HG03571 (cell line): Measurements from ENCODE around the gene IRF6.

Experiments used
- ATAC-seq: cut with Tn5 transposase; IDR thresholded peaks from one replicate; pipeline ENCODE4 v1.9.1; 2021; ENCODE audit not compliant: unreplicated experiment

Gene IRF6

GRCh38 chr1:209790286-209791193, 15.4 kb downstream of the IRF6 start:
- no peak for ATAC-seq

DNA sequence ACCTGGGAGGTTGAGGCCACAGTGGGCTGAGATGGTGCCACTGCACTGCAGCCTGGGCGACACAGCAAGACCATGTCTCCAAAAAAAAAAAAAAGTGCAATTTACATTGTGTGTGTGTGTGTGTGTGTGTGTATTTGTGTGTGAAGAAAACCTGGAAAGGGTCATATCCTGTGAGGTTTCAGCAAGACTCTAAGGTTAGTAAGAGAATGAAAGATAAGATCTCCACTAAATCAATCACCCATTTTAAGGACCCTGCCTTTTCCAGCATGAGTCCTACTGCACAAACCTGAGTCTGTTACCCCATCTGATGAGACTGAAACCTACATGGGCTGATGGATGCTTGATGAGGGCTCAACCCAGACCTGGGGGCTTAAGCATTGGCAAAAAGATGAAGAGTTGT, 16.7 kb downstream of the IRF6 start:
- ATAC-seq, result no peak

- ATAC-seq, result no peak
Observed at GRCh38 chr1:209787551-209787950, 18.4 kb downstream of the IRF6 start.

GRCh38 chr1:209786146-209786545, 19.8 kb downstream of the IRF6 start:
- no peak for ATAC-seq

GRCh38 chr1:209785592-209785991, 20.4 kb downstream of the IRF6 start:
- no peak for ATAC-seq

- peak; percentile 98 for ATAC-seq
Observed at GRCh38 chr1:209784265-209785169, 21.4 kb downstream of the IRF6 start, which contains the start of gene C1orf74. TSS of gene C1orf74 (minus strand) at chr1:209784559. CDS start at chr1:209783634, 925 bp downstream.

DNA sequence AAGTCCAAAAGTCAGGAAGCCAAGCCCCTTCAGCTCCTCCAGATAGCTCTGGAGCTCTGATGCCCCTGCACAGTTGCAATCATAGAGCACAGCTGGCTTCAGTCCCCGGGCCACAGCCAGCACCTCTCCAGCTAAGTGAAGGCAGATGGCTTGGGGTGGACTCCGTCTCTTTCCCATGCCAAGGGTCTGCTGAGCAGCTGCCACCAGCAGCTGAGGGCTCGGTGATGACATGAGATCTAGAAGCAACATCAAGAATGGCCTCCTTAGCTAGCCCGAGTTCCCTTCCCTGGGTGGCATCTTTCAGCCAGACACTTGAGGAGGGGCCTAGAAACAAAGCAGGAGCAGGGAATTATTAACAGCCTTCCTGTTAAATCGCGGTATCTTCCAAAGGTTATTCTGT, 22.6 kb downstream of the IRF6 start:
- no peak for ATAC-seq

GRCh38 chr1:209780268-209780667, 25.7 kb downstream of the IRF6 start:
- ATAC-seq, result no peak

- ATAC-seq, result no peak
Observed at GRCh38 chr1:209778102-209778501, 27.8 kb downstream of the IRF6 start.

DNA sequence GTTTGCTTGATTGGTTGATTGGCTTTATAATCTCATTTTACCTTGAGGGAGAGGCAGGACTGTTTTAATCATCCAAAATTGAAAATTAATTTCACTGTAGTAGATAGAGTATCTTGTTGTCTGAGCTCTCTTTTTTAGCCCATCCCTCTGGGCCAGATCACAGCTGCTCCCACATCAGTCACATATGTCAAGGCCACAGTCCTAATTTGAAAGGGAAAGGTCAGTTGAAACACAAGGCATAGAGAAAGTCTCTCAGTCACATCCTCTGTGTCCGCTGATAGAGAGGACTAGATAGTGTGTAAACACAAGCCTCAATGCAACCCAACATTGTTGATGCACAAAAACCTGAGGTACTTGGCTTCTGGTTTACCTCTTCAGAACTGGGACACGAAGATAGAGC, 28.4 kb downstream of the IRF6 start:
- no peak for ATAC-seq

DNA sequence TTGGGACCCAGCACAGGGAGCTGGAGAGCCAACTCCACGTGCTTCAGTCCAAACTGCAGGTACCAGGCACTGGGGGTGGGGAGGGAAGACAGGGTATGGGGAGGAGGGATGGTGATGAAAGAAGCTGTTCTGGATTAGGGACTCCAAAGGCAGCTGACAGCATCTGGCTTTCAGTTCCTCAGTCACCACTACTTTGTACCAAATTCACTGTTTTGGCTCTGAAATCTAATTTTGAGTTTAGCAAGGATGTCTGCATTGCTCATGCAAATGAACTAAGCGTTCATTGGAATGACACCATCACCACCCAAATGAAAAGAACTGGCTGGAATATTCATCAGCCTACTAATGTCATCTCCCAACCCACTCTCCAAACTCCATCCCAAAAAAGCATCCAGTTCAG, 30.3 kb downstream of the IRF6 start:
- no peak for ATAC-seq

GRCh38 chr1:209774592-209774991, 31.4 kb downstream of the IRF6 start:
- peak; percentile 63 for ATAC-seq

DNA sequence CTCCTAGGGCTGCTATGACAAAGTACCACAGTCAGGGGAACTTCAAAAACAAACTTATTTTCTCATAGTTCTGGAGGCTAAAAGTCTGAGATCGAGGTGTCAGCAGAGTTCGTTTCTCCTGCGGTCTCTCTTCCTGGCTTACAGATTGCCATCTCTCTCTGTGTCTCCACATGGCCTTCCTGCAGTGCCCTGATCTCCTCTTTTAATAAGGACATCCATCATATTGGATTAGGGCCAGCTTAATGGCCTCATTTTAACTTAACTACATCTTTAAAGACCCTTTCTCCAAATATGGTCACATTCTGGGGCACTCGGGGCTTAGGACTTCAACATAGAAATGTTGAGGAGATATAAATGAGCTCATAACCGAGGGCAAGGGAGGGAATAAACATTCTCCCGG, 33.8 kb downstream of the IRF6 start:
- no peak for ATAC-seq

DNA sequence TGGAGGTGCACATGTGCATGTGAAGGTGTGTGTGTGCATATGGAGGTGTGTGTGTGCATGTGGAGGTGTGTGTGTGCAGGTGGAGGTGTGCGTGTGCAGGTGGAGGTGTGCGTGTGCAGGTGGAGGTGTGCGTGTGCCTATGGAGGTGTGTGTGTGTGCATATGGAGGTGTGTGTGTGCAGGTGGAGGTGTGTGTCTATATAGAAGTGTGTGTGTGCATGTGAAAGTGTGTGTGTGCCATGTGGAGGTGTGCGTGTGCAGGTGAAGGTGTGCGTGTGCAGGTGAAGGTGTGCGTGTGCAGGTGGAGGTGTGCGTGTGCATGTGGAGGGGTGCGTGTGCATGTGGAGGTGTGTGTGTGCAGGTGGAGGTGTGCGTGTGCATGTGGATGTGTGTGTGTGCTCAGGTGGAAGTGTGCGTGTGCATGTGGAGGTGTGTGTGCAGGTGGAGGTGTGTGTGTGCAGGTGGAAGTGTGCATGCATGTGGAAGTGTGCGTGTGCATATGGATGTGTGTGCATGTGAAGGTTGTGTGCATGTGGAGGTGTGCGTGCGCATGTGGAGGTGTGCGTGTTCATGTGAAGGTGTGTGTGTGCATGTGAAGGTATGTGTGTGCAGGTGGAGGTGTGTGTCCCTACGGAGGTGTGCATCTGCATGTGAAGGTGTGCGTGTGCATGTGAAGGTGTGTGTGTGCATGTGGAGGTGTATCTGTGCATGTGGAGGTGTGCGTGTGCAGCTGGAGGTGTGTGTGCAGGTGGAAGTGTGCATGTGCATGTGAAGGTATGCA, 35.1 kb downstream of the IRF6 start:
- no peak for ATAC-seq

GRCh38 chr1:209769971-209770370, 36.0 kb downstream of the IRF6 start:
- no peak for ATAC-seq

- peak; percentile 79 for ATAC-seq
Observed at GRCh38 chr1:209769171-209769904, 36.6 kb downstream of the IRF6 start.

- peak; percentile 83 for ATAC-seq
Observed at GRCh38 chr1:209768354-209768774, 37.6 kb downstream of the IRF6 start.

DNA sequence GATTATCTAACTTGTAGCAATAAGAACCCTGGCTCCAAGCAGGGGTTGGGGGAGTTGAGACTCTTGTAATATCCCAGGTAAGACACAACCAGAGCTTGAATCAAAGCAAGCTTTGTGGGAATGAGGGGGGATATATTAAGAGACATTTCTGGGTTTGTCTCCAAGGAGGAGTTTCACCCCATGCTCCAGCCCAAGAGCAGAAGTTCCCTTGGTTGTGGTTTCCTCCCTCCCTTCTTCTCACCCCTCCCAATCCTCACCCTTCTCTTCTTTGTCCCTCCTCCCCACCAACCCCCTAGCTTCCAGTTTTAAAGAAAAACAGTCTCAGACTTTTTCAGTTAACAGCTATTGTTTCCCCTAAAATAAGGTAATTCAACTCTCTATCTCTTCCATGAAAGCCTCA, 38.2 kb downstream of the IRF6 start:
- ATAC-seq, result no peak

- no peak for ATAC-seq
Observed at GRCh38 chr1:209767096-209767495, 38.8 kb downstream of the IRF6 start.

GRCh38 chr1:209766051-209766450, 39.9 kb downstream of the IRF6 start:
- ATAC-seq, result no peak
